Hematopoietic multipotent progenitor cell treated with erythropoietin and hydrocortisone succinate and interleukin-3 and kit ligand, for 6 days (in vitro differentiated cells): ENCODE measurements around the gene KRTAP9-6.
"Not testable (repeated sequence)": the region's sequence is repeated elsewhere in the genome, so short reads cannot be mapped to it uniquely, and the experiment has no call there.

ENCODE experiments used
- DNase-seq: peaks from one replicate; pipeline ENCODE4 v3.0.0-alpha.2; 2015

KRTAP9-6 gene

GRCh38 chr17:41265078-41265477, at the start of gene KRTAP9-6:
Gene KRTAP9-6, plus strand, starts transcription at chr17:41265378. Its CDS starts 0 bp downstream, at chr17:41265378.
- no peak for DNase-seq

- DNase-seq: no peak
Measured at GRCh38 chr17:41215681-41216080, 49.5 kb upstream of the KRTAP9-6 start.

GRCh38 chr17:41223821-41224220, 41.4 kb upstream of the KRTAP9-6 start:
- DNase-seq: no peak

- no peak for DNase-seq
Measured at GRCh38 chr17:41226051-41226450, 39.1 kb upstream of the KRTAP9-6 start.

- DNase-seq: not testable (repeated sequence)
Measured at GRCh38 chr17:41226598-41227095, 38.5 kb upstream of the KRTAP9-6 start, which contains the start of gene KRTAP9-2. Gene KRTAP9-2, plus strand, starts transcription at chr17:41226648. Its CDS starts 7 bp downstream, at chr17:41226655.

- DNase-seq: no peak
Measured at GRCh38 chr17:41230094-41230493, 35.1 kb upstream of the KRTAP9-6 start.

GRCh38 chr17:41231731-41232130, 33.4 kb upstream of the KRTAP9-6 start:
- no peak for DNase-seq

- not testable (repeated sequence) for DNase-seq
Measured at GRCh38 chr17:41232399-41233105, 32.6 kb upstream of the KRTAP9-6 start, which contains the start of gene KRTAP9-3. Gene KRTAP9-3, plus strand, starts transcription at chr17:41232449. Its CDS starts 53 bp downstream, at chr17:41232502.

- DNase-seq: not testable (repeated sequence)
Measured at GRCh38 chr17:41237116-41237515, 28.1 kb upstream of the KRTAP9-6 start.

- DNase-seq: not testable (repeated sequence)
Measured at GRCh38 chr17:41237949-41238437, 27.2 kb upstream of the KRTAP9-6 start, which contains the start of gene KRTAP9-8. Gene KRTAP9-8, plus strand, starts transcription at chr17:41237999. Its CDS starts 53 bp downstream, at chr17:41238052.

GRCh38 chr17:41246995-41247787, 18.0 kb upstream of the KRTAP9-6 start:
- DNase-seq: not testable (repeated sequence)

- not testable (repeated sequence) for DNase-seq
Measured at GRCh38 chr17:41249637-41250240, 15.4 kb upstream of the KRTAP9-6 start, which contains the start of gene KRTAP9-4. Gene KRTAP9-4, plus strand, starts transcription at chr17:41249687. Its CDS starts 34 bp downstream, at chr17:41249721.

- DNase-seq: no peak
Measured at GRCh38 chr17:41251261-41251660, 13.9 kb upstream of the KRTAP9-6 start.

GRCh38 chr17:41254861-41255260, 10.3 kb upstream of the KRTAP9-6 start:
- no peak for DNase-seq

GRCh38 chr17:41255381-41256290, 9.5 kb upstream of the KRTAP9-6 start, which contains the start of gene KRTAP9-9:
Gene KRTAP9-9, plus strand, starts transcription at chr17:41255384.
- DNase-seq: not testable (repeated sequence)

GRCh38 chr17:41256291-41256685, 8.9 kb upstream of the KRTAP9-6 start:
- no peak for DNase-seq

- no peak for DNase-seq
Measured at GRCh38 chr17:41258406-41258805, 6.8 kb upstream of the KRTAP9-6 start.

GRCh38 chr17:41263212-41263611, 2.0 kb upstream of the KRTAP9-6 start:
- no peak for DNase-seq

- no peak for DNase-seq
Measured at GRCh38 chr17:41264599-41264998, 579 bp upstream of the KRTAP9-6 start.

GRCh38 chr17:41267711-41268110, 2.5 kb downstream of the KRTAP9-6 start:
- peak; percentile 2 for DNase-seq

GRCh38 chr17:41271323-41271722, 6.1 kb downstream of the KRTAP9-6 start:
- not testable (repeated sequence) for DNase-seq
